GM23338 (cell line): ENCODE results near the gene ZNF335. TPM values are rescaled to one million over a fixed set of nuclear protein-coding genes. Genes with fewer than 3 reads are reported as not detected.
A peak's percentile ranks its signal among the peaks of the same experiment; 100 is the strongest.

Experiments
- ATAC-seq: fragments of 200-7000 bp; cut with Tn5 transposase; 3 replicates; pipeline ENCODE4 v1.9.1; 2020
- DNase-seq: peaks from one replicate; pipeline ENCODE4 v3.0.0-alpha.2; 2015; ENCODE audit warnings: low spot score
- H2AFZ ChIP-seq: fragments of 200-600 bp; sonication (generic); 2 replicates; pipeline ENCODE4 v1.8.0; 2016; ENCODE audit warnings: antibody characterized with exemption, mild to moderate bottlenecking, moderate library complexity
- H3F3A ChIP-seq: fragments of 200-600 bp; sonication (generic); replicated peaks from 2 replicates; pipeline ENCODE4 v1.8.0; 2017; ENCODE audit warnings: antibody characterized with exemption, mixed run types, low read depth
- H3K27ac ChIP-seq: fragments of 200-600 bp; sonication (generic); 2 replicates; pipeline ENCODE4 v1.6.1; 2016; ENCODE audit warnings: low read depth
- H3K27me3 ChIP-seq: fragments of 200-600 bp; sonication (generic); 2 replicates; pipeline ENCODE4 v1.8.0; 2016; ENCODE audit warnings: mild to moderate bottlenecking, mixed run types, moderate library complexity; ENCODE audit not compliant: insufficient read depth
- H3K36me3 ChIP-seq: fragments of 200-600 bp; sonication (generic); 2 replicates; pipeline ENCODE4 v1.8.0; 2016; ENCODE audit warnings: mild to moderate bottlenecking; ENCODE audit not compliant: insufficient read depth
- H3K4me1 ChIP-seq: fragments of 200-600 bp; sonication (generic); 2 replicates; pipeline ENCODE4 v1.8.0; 2016; ENCODE audit warnings: mild to moderate bottlenecking, moderate library complexity; ENCODE audit not compliant: insufficient read depth
- H3K4me2 ChIP-seq: fragments of 200-600 bp; sonication (generic); 2 replicates; pipeline ENCODE4 v1.7.1; 2017; ENCODE audit warnings: mixed run types
- H3K4me3 ChIP-seq: fragments of 200-600 bp; sonication (generic); 2 replicates; pipeline ENCODE4 v1.6.1; 2016; ENCODE audit warnings: mixed run types
- H3K79me2 ChIP-seq: fragments of 200-600 bp; sonication (generic); replicated peaks from 2 replicates; pipeline ENCODE4 v1.8.0; 2017; ENCODE audit warnings: mild to moderate bottlenecking; ENCODE audit not compliant: insufficient read depth
- H3K9me2 ChIP-seq: fragments of 200-600 bp; sonication (generic); 2 replicates; pipeline ENCODE4 v1.8.0; 2017; ENCODE audit not compliant: insufficient read depth
- H4K20me1 ChIP-seq: fragments of 200-600 bp; sonication (generic); replicated peaks from 2 replicates; pipeline ENCODE4 v1.8.0; 2017; ENCODE audit warnings: mild to moderate bottlenecking; ENCODE audit not compliant: insufficient read depth
- H3K27ac Mint-ChIP-seq: 2 replicates; pipeline ENCODE4 v1.8.0; 2020; ENCODE audit warnings: inconsistent platforms, mild to moderate bottlenecking, moderate library complexity, mixed read lengths
- H3K27me3 Mint-ChIP-seq: 3 replicates; pipeline ENCODE4 v1.8.0; 2022; ENCODE audit warnings: low read depth, mild to moderate bottlenecking, moderate library complexity, mixed read lengths, inconsistent platforms; ENCODE audit not compliant: insufficient read depth, poor library complexity
- H3K36me3 Mint-ChIP-seq: 3 replicates; pipeline ENCODE4 v1.8.0; 2021; ENCODE audit warnings: low read depth, mild to moderate bottlenecking, inconsistent platforms, moderate library complexity, mixed read lengths
- H3K4me1 Mint-ChIP-seq: 3 replicates; pipeline ENCODE4 v1.8.0; 2020; ENCODE audit warnings: mild to moderate bottlenecking, inconsistent platforms, mixed read lengths
- H3K4me3 Mint-ChIP-seq: 3 replicates; pipeline ENCODE4 v1.8.0; 2021; ENCODE audit warnings: moderate library complexity, mild to moderate bottlenecking, inconsistent platforms, mixed read lengths
- H3K9me3 Mint-ChIP-seq: 3 replicates; pipeline ENCODE4 v1.8.0; 2020; ENCODE audit warnings: moderate library complexity, mild to moderate bottlenecking, inconsistent platforms, mixed read lengths
- CREB1 ChIP-seq: fragments of 250-450 bp; sonication (Bioruptor Pico); IDR thresholded peaks from 2 replicates; pipeline ENCODE4 v1.5.0; 2020; ENCODE audit warnings: low read depth, mild to moderate bottlenecking, moderate library complexity
- CTCF ChIP-seq, 2 experiments: fragments of 200-600 bp in 1 of 2; sonication (generic) in 1 of 2; conservative IDR thresholded peaks; 2 replicates each; pipeline versions ENCODE4 v1.5.1 to v1.6.1; 2016 to 2017; ENCODE audit warnings: antibody characterized with exemption in 2 of 2, low read depth in 2 of 2, mild to moderate bottlenecking in 2 of 2, moderate library complexity in 1 of 2
- ETS1 ChIP-seq: IDR thresholded peaks from 2 replicates; pipeline ENCODE4 v1.6.1; 2016; ENCODE audit warnings: antibody characterized with exemption
- EZH2 ChIP-seq: fragments of 200-600 bp; sonication (generic); IDR thresholded peaks from one replicate; pipeline ENCODE4 v1.8.0; 2017; ENCODE audit warnings: antibody characterized with exemption, mild to moderate bottlenecking, low read depth; ENCODE audit not compliant: unreplicated experiment
- EZH2phosphoT487 ChIP-seq: fragments of 200-600 bp; sonication (generic); IDR thresholded peaks from one replicate; pipeline ENCODE4 v1.8.1; 2018; ENCODE audit warnings: antibody characterized with exemption; ENCODE audit not compliant: unreplicated experiment
- JUNB ChIP-seq: IDR thresholded peaks from one replicate; pipeline ENCODE4 v1.6.1; 2016; ENCODE audit warnings: antibody characterized with exemption; ENCODE audit not compliant: unreplicated experiment
- NANOG ChIP-seq: IDR thresholded peaks from 2 replicates; pipeline ENCODE4 v1.6.1; 2016; ENCODE audit warnings: antibody characterized with exemption, borderline replicate concordance
- POLR2AphosphoS5 ChIP-seq: IDR thresholded peaks from 2 replicates; pipeline ENCODE4 v1.6.1; 2016; ENCODE audit warnings: antibody characterized with exemption, low read depth
- STAT1 ChIP-seq: IDR thresholded peaks from one replicate; pipeline ENCODE4 v1.6.1; 2016; ENCODE audit warnings: antibody characterized with exemption; ENCODE audit not compliant: unreplicated experiment
- ZNF114 ChIP-seq: fragments of 250-450 bp; sonication (Bioruptor Pico); IDR thresholded peaks from 2 replicates; pipeline ENCODE4 v1.5.0; 2020; ENCODE audit warnings: mild to moderate bottlenecking, moderate library complexity
- ZNF331 ChIP-seq: fragments of 250-450 bp; sonication (Bioruptor Pico); IDR thresholded peaks from 2 replicates; pipeline ENCODE4 v1.5.0; 2020; ENCODE audit warnings: low read depth, mild to moderate bottlenecking, moderate library complexity
- ZNF462 ChIP-seq: fragments of 250-450 bp; sonication (Bioruptor Pico); IDR thresholded peaks from 2 replicates; pipeline ENCODE4 v1.5.0; 2020; ENCODE audit warnings: mild to moderate bottlenecking, moderate library complexity
- polyA plus RNA-seq: library from polyadenylated mRNA; unstranded; fragments of >200 nt; fragmentation: Nextera tagmentation; extraction: Ambion mirVana; gene quantifications from 2 replicates; pipeline ENCODE4 v1.2.1, GENCODE V29; 2016
- total RNA-seq: library from RNA; depleted of rRNA; stranded (reverse); fragments of >200 nt; shearing (Covaris generic); gene quantifications from 2 replicates; pipeline ENCODE4 v1.2.3, GENCODE V29; 2014
- TF ChIP-seq, protein P1 (sequence below): IDR thresholded peaks from one replicate; pipeline ENCODE4 v1.6.1; 2018; ENCODE audit warnings: antibody characterized with exemption; ENCODE audit not compliant: unreplicated experiment

Gene ZNF335
- total and polyA plus RNA-seq, 2 experiments from 2014 or later, result 7.4 to 24.2 TPM

GRCh38 chr20:46013322-46013828 lies 41.4 kb upstream of the ZNF335 start:
- peaks cover 9% of the 10 kb centered on the region for H3F3A ChIP-seq
- no peaks in the 10 kb centered on the region for H3K9me2 ChIP-seq
- H3K27me3 Mint-ChIP-seq, result peaks cover 24% of the 10 kb centered on the region
- H3K4me1 ChIP-seq, result peaks cover 14% of the 10 kb centered on the region
- H3K4me3 ChIP-seq, result peak overlapping the region; percentile 70
- H3K27me3 ChIP-seq, result peaks cover 16% of the 10 kb centered on the region
- H3K36me3 ChIP-seq, result no peaks in the 10 kb centered on the region
- peak overlapping the region; percentile 85 for H3K4me2 ChIP-seq
- H3K27ac Mint-ChIP-seq, result no peak overlapping the region
- H4K20me1 ChIP-seq, result no peaks in the 10 kb centered on the region
- TF ChIP-seq POLR2AphosphoS5 (no peak), ZNF331 (CRISPR knock-in tag) (no peak), JUNB (no peak), EZH2 (no peak), STAT1 (no peak), CTCF (conservative IDR thresholded peaks at IDR 0.05; ENCODE audit: low read depth in 2 of 2) (no peak), ZNF114 (no peak), ZNF462 (no peak), ETS1 (no peak), NANOG (no peak), EZH2phosphoT487 (no peak), CREB1 (no peak)
- TF ChIP-seq, protein P1, sequence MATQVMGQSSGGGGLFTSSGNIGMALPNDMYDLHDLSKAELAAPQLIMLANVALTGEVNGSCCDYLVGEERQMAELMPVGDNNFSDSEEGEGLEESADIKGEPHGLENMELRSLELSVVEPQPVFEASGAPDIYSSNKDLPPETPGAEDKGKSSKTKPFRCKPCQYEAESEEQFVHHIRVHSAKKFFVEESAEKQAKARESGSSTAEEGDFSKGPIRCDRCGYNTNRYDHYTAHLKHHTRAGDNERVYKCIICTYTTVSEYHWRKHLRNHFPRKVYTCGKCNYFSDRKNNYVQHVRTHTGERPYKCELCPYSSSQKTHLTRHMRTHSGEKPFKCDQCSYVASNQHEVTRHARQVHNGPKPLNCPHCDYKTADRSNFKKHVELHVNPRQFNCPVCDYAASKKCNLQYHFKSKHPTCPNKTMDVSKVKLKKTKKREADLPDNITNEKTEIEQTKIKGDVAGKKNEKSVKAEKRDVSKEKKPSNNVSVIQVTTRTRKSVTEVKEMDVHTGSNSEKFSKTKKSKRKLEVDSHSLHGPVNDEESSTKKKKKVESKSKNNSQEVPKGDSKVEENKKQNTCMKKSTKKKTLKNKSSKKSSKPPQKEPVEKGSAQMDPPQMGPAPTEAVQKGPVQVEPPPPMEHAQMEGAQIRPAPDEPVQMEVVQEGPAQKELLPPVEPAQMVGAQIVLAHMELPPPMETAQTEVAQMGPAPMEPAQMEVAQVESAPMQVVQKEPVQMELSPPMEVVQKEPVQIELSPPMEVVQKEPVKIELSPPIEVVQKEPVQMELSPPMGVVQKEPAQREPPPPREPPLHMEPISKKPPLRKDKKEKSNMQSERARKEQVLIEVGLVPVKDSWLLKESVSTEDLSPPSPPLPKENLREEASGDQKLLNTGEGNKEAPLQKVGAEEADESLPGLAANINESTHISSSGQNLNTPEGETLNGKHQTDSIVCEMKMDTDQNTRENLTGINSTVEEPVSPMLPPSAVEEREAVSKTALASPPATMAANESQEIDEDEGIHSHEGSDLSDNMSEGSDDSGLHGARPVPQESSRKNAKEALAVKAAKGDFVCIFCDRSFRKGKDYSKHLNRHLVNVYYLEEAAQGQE, result no peak
- no peak overlapping the region for H3K27ac ChIP-seq
- peaks cover 16% of the 10 kb centered on the region for H3K9me3 Mint-ChIP-seq
- no peaks in the 10 kb centered on the region for H3K79me2 ChIP-seq
- peaks cover 7% of the 10 kb centered on the region; the same call in 1 of the 3 replicates for H3K36me3 Mint-ChIP-seq
- H2AFZ ChIP-seq, result peak overlapping the region; percentile 94
- peak overlapping the region; percentile 70 for H3K4me3 Mint-ChIP-seq
- DNase-seq (no peak), ATAC-seq (peak; percentile 1; the same call in 2 of the 3 replicates)
- H3K4me1 Mint-ChIP-seq, result peaks cover 31% of the 10 kb centered on the region
